GM10266 (cell line): Measurements from ENCODE around the gene RALGAPA2.

Experiments
- DNase-seq: peaks from one replicate; pipeline ENCODE4 v3.0.0; 2012; ENCODE audit errors: extremely low spot score
- TF ChIP-seq, protein P1 (sequence below): IDR thresholded peaks from 2 replicates; pipeline ENCODE4 v1.5.1; 2012; ENCODE audit warnings: mild to moderate bottlenecking, low read depth; ENCODE audit not compliant: control insufficient read depth, insufficient read depth; ENCODE audit errors: missing control alignments

RALGAPA2 gene

DNA sequence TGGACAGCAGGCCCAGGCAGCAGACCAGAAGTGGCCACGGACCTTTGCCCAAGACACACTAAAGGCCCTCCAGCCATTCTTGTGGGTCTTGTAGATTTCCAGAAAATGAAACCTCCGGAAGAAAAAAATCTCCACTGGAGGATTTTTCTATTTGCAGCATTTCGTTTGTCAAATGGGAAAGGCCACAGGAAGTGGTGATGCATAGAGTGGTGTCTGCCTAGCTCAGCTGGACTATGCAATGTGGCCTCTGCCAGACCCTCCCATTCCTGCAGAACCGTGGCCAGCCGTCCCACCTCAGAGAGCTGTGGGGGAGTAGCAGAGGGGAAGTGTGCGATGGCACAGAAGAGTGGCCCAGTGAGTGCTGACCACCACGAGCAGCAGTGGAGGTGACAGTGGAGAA lies 368.5 kb downstream of the RALGAPA2 start:
- no peak for DNase-seq
- TF ChIP-seq, protein P1, sequence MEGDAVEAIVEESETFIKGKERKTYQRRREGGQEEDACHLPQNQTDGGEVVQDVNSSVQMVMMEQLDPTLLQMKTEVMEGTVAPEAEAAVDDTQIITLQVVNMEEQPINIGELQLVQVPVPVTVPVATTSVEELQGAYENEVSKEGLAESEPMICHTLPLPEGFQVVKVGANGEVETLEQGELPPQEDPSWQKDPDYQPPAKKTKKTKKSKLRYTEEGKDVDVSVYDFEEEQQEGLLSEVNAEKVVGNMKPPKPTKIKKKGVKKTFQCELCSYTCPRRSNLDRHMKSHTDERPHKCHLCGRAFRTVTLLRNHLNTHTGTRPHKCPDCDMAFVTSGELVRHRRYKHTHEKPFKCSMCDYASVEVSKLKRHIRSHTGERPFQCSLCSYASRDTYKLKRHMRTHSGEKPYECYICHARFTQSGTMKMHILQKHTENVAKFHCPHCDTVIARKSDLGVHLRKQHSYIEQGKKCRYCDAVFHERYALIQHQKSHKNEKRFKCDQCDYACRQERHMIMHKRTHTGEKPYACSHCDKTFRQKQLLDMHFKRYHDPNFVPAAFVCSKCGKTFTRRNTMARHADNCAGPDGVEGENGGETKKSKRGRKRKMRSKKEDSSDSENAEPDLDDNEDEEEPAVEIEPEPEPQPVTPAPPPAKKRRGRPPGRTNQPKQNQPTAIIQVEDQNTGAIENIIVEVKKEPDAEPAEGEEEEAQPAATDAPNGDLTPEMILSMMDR, result no peak
